Motor neuron (in vitro differentiated cells): ENCODE measurements around the gene SEC22B. TPM values are rescaled to one million over a fixed set of nuclear protein-coding genes. Genes with fewer than 3 reads are reported as not detected.
"Not testable (repeated sequence)": the region's sequence is repeated elsewhere in the genome, so short reads cannot be mapped to it uniquely, and the experiment has no call there.

Experiments
- ATAC-seq, 8 experiments: fragments of 200-7000 bp; cut with Tn5 transposase; replicated peaks in 6 of 8; 2 replicates each; pipeline ENCODE4 v1.8.0; 2021; ENCODE audit warnings: mild to moderate bottlenecking in 8 of 8, moderate library complexity in 8 of 8
- H3K27ac ChIP-seq, 2 donors: fragments of 250-450 bp; sonication (Bioruptor Pico); 2 replicates each; pipeline ENCODE4 v1.9.0; 2021; ENCODE audit warnings: antibody characterized with exemption in 2 of 2, mild to moderate bottlenecking in 2 of 2, moderate library complexity in 1 of 2
- H3K4me1 ChIP-seq, 2 donors: fragments of 250-450 bp; sonication (Bioruptor Pico); replicated peaks in 1 of 2; 2 replicates each; pipeline ENCODE4 v1.6.1; 2021; ENCODE audit warnings: antibody characterized with exemption in 2 of 2, mild to moderate bottlenecking in 2 of 2, moderate library complexity in 1 of 2
- H3K4me3 ChIP-seq, 5 donors: fragments of 250-450 bp; sonication (Bioruptor Pico); 2 replicates each; pipeline ENCODE4 v1.9.0; 2021; ENCODE audit warnings: antibody characterized with exemption in 5 of 5, mild to moderate bottlenecking in 5 of 5, moderate library complexity in 4 of 5
- WGBS, 10 experiments: fragments of 450-650 bp; shearing (Covaris generic); methylation state at CpG; one replicate each; pipeline ENCODE4 v1.0.0; 2022; 5-methylcytosine and 5-hydroxymethylcytosine counted together
- in situ Hi-C, 9 experiments: fragments of 400-800 bp; cut with MboI; loops; one replicate each; pipeline ENCODE4 v1.15.0; 2021; ENCODE audit warnings: low sequenced_read_pairs in 9 of 9, low pct_unique_long_range_greater_than_20kb in 2 of 9; ENCODE audit not compliant: unreplicated experiment in 9 of 9
- total RNA-seq, 8 experiments: library from RNA; unstranded; fragments of 300-600 nt; gene quantifications; 2 replicates each; pipeline versions ENCODE4 v1.2.3 to v1.2.4, GENCODE V29; 2022

Gene SEC22B
- 10 to 100 TPM; 36.9 to 88.8 (median 44.3) TPM for total RNA-seq

GRCh38 chr1:120176092-120176855 lies at the start of gene SEC22B:
SEC22B (minus strand) TSS chr1:120176520; CDS start chr1:120176381, 139 bp downstream.
- WGBS, 10 experiments, result 3 to 80% (median 13%) methylated on average over 1 to 34 of the region's 39 CpGs
- Histone ChIP-seq H3K27ac (peak within 1 kb of the TSS; percentile 96 to 98), H3K4me1 (peaks cover 7 to 18% of the 10 kb centered on the region in 2 donors), H3K4me3 (peak within 1 kb of the TSS; percentile 51 to 97 (median 77))
- peak; percentile 66 to 95 (median 88) for ATAC-seq
- in situ Hi-C loops, result no loop called here

GRCh38 chr1:120217933-120218332 lies 41.6 kb upstream of the SEC22B start:
- H3K4me3 ChIP-seq, in situ Hi-C loops, H3K4me1 ChIP-seq, H3K27ac ChIP-seq: not testable (repeated sequence)
- no CpG with 5 or more reads among the region's 2 CpGs for WGBS, 10 experiments
- peak in 6 of 8 experiments; percentile 11 to 61 (median 26) for ATAC-seq

- H3K4me1 ChIP-seq, H3K27ac ChIP-seq, H3K4me3 ChIP-seq, in situ Hi-C loops: not testable (repeated sequence)
- 20% methylated on average over 1 of the region's 3 CpGs; no CpG with 5 or more reads in 9 of the 10 experiments for WGBS, 10 experiments
- peak in 6 of 8 experiments; percentile 77 to 90 (median 88) for ATAC-seq
These were observed 41.0 kb upstream of the SEC22B start for GRCh38 chr1:120217175-120217929.

- in situ Hi-C loops, result not testable (repeated sequence)
- WGBS, 10 experiments, result no CpG with 5 or more reads among the region's 2 CpGs
These were observed 37.3 kb upstream of the SEC22B start for GRCh38 chr1:120213606-120214005.

GRCh38 chr1:120210754-120211153 lies 34.4 kb upstream of the SEC22B start:
- WGBS, 10 experiments, result no CpG with 5 or more reads among the region's 6 CpGs
- ATAC-seq, in situ Hi-C loops, H3K27ac ChIP-seq, H3K4me3 ChIP-seq, H3K4me1 ChIP-seq: not testable (repeated sequence)

More at GRCh38 chr1:120213606-120214005, 37.3 kb upstream of the SEC22B start:
- ATAC-seq, result peak in 6 of 8 experiments; percentile 24 to 67 (median 38)
- H3K4me1 ChIP-seq, H3K27ac ChIP-seq, H3K4me3 ChIP-seq: not testable (repeated sequence)

GRCh38 chr1:120196863-120197775 lies 20.8 kb upstream of the SEC22B start:
- WGBS, 10 experiments, result 80% methylated on average over 2 of the region's 55 CpGs; no CpG with 5 or more reads in 9 of the 10 experiments
- H3K27ac ChIP-seq, in situ Hi-C loops, H3K4me1 ChIP-seq: not testable (repeated sequence)
- H3K4me3 ChIP-seq, result peak overlapping the region in 4 of 5 donors; percentile 22 to 35 (median 32)
- peak; percentile 86 to 94 (median 90) for ATAC-seq

GRCh38 chr1:120188626-120189025 lies 12.3 kb upstream of the SEC22B start:
- H3K4me3 ChIP-seq, H3K4me1 ChIP-seq, in situ Hi-C loops, H3K27ac ChIP-seq: not testable (repeated sequence)
- peak in 3 of 8 experiments; percentile 20 to 74 (median 31) for ATAC-seq
- WGBS, 10 experiments, result no CpG with 5 or more reads among the region's 3 CpGs

- H3K4me3 ChIP-seq, H3K27ac ChIP-seq, in situ Hi-C loops: not testable (repeated sequence)
- peak in 2 of 8 experiments; percentile 17 to 27 for ATAC-seq
- no CpG with 5 or more reads among the region's 2 CpGs for WGBS, 10 experiments
- H3K4me1 ChIP-seq, result peaks cover 7 to 16% of the 10 kb centered on the region in 2 donors
These were observed 5.9 kb upstream of the SEC22B start for GRCh38 chr1:120182176-120182707.

- WGBS, 10 experiments, result 7 to 43% (median 25%) methylated on average over 1 to 4 of the region's 29 CpGs; no CpG with 5 or more reads in 1 of the 10 experiments
- Histone ChIP-seq H3K4me3 (peak overlapping the region in 3 of 5 donors; percentile 8 to 12 (median 11)), H3K27ac (peak overlapping the region; percentile 53 to 63), H3K4me1 (peaks cover 7 to 18% of the 10 kb centered on the region in 2 donors)
- peak; percentile 43 to 82 (median 62) for ATAC-seq
- in situ Hi-C loops, result not testable (repeated sequence)
These were observed 3.7 kb upstream of the SEC22B start for GRCh38 chr1:120179811-120180690.

GRCh38 chr1:120178799-120179756 lies 2.8 kb upstream of the SEC22B start:
- peak overlapping the region in 1 of 2 donors; percentile 53 for H3K27ac ChIP-seq
- ATAC-seq, result peak in 3 of 8 experiments; percentile 15 to 38 (median 37)
- no peak overlapping the region for H3K4me3 ChIP-seq
- 0 to 94% (median 71%) methylated on average over 2 to 6 of the region's 6 CpGs for WGBS, 10 experiments
- in situ Hi-C loops, result no loop called here
- H3K4me1 ChIP-seq, result peaks cover 7 to 18% of the 10 kb centered on the region in 2 donors

GRCh38 chr1:120178058-120178457 lies 1.7 kb upstream of the SEC22B start:
- in situ Hi-C loops, H3K4me3 ChIP-seq, ATAC-seq, H3K27ac ChIP-seq: not testable (repeated sequence)
- H3K4me1 ChIP-seq, result peaks cover 7 to 18% of the 10 kb centered on the region in 2 donors
- WGBS, 10 experiments, result 83 to 100% (median 92%) methylated on average over 1 to 2 of the region's 2 CpGs
